ENCODE measurements around the gene TMEM17. TPM values are rescaled to one million over a fixed set of nuclear protein-coding genes. Genes with fewer than 3 reads are reported as not detected.

The TMEM17 gene
- 1.5 and 2.1 TPM in 2 replicates for total RNA-seq

GRCh38 chr2:62505750-62506420, at the start of gene TMEM17:
Gene TMEM17 (minus strand): TSS chr2:62506195. CDS start chr2:62506129, 66 bp downstream.

Other genes with a start within 250 kb of the TMEM17 start
- 24.5 and 29.1 TPM in 2 replicates for gene EHBP1, start 199.5 kb upstream of the TMEM17 start, total RNA-seq

Data from bronchus fibroblast of lung (primary cell).